Measurements from ENCODE around the gene RFT1. TPM values are rescaled to one million over a fixed set of nuclear protein-coding genes. Genes with fewer than 3 reads are reported as not detected.

Gene RFT1
- total RNA-seq, 1 experiment from 2014 or later = 33.6 TPM

- no peaks in the 10 kb centered on the region for H3K36me3 ChIP-seq (ENCODE audit: control insufficient read depth in 1 of 2, insufficient read depth in 2 of 2, low read length in 2 of 2)
- H3K9ac ChIP-seq (ENCODE audit: low read length) = no peak overlapping the region
- no peak overlapping the region for H3K27ac ChIP-seq (ENCODE audit: low read depth, low read length)
- H3K4me1 ChIP-seq (ENCODE audit: control insufficient read depth in 1 of 2, insufficient read depth in 2 of 2, low read length in 2 of 2) = peaks cover 27 to 42% of the 10 kb centered on the region in 2 experiments
- intact Hi-C loops (cut with micrococcal nuclease) = no loop called here
- ChIA-PET CTCF (no interaction called here), RAD21 (ENCODE audit: low non-redundant PET in 1 of 2, low total read pairs in 2 of 2, uncharacterized antibody in 2 of 2, unreplicated experiment in 2 of 2) (no interaction called here), POLR2A (no interaction called here)
- H3K79me2 ChIP-seq (ENCODE audit: insufficient read depth, low read length) = no peaks in the 10 kb centered on the region
- H3K4me2 ChIP-seq (ENCODE audit: low read length) = no peak overlapping the region
- DNase-seq (ENCODE audit: low read depth, low spot score) (no peak), ATAC-seq (no peak)
- H3K4me3 ChIP-seq (replicated peaks in 1 of 2; ENCODE audit: low read depth in 1 of 2, low read length in 2 of 2) = no peak overlapping the region
- no peaks in the 10 kb centered on the region for H4K20me1 ChIP-seq (ENCODE audit: insufficient read depth)
- no peak overlapping the region for H2AFZ ChIP-seq (ENCODE audit: low read depth, low read length, poor library complexity, severe bottlenecking)
- H3K9me2 ChIP-seq (ENCODE audit: insufficient read depth) = no peaks in the 10 kb centered on the region
- TF ChIP-seq CTCF (IDR thresholded peaks at IDR 0.05 in 2 of 3, conservative IDR thresholded peaks at IDR 0.05 in 1 of 3; ENCODE audit: borderline replicate concordance in 1 of 3, insufficient read depth in 1 of 3, low read depth in 2 of 3, low read length in 2 of 3) (no peak), SRF (IDR thresholded peaks at IDR 0.05; ENCODE audit: low read depth) (no peak), EZH2 (IDR thresholded peaks at IDR 0.05) (no peak), REST (IDR thresholded peaks at IDR 0.05; ENCODE audit: low read depth) (no peak), TCF7L2 (IDR thresholded peaks at IDR 0.05; ENCODE audit: borderline replicate concordance, extremely low read depth, insufficient read depth, insufficient read length) (no peak), ZFX (IDR thresholded peaks at IDR 0.05) (no peak), ELF1 (IDR thresholded peaks at IDR 0.05; ENCODE audit: borderline replicate concordance, low read depth) (no peak), FOSL1 (IDR thresholded peaks at IDR 0.05; ENCODE audit: low read depth) (no peak), MAX (IDR thresholded peaks at IDR 0.05) (no peak), YY1 (IDR thresholded peaks at IDR 0.05; ENCODE audit: extremely low read depth, insufficient replicate concordance, low read depth, low read length) (no peak), ATF3 (IDR thresholded peaks at IDR 0.05) (no peak), SIN3A (IDR thresholded peaks at IDR 0.05; ENCODE audit: low read depth) (no peak), CBX3 (IDR thresholded peaks at IDR 0.05; ENCODE audit: low read depth) (no peak), POLR2A (IDR thresholded peaks at IDR 0.05; ENCODE audit: borderline replicate concordance, extremely low read depth, insufficient read depth, insufficient read length) (no peak), POLR2AphosphoS5 (IDR thresholded peaks at IDR 0.05; ENCODE audit: low read depth, low read length) (no peak), EGR1 (IDR thresholded peaks at IDR 0.05; ENCODE audit: low read depth) (no peak), RAD21 (IDR thresholded peaks at IDR 0.05; ENCODE audit: low read depth) (no peak), EZH2phosphoT487 (IDR thresholded peaks at IDR 0.05; ENCODE audit: borderline replicate concordance) (no peak), ZBTB33 (IDR thresholded peaks at IDR 0.05; ENCODE audit: extremely low read depth, insufficient replicate concordance, low read length) (no peak)
- BruUV-seq (replicated peaks) = no TSS peak
- no peaks in the 10 kb centered on the region for H3K9me3 ChIP-seq (ENCODE audit: control insufficient read depth in 1 of 2, insufficient read depth in 1 of 2, low read depth in 1 of 2, low read length in 2 of 2)
- H3K27me3 ChIP-seq (ENCODE audit: insufficient read depth, low read length) = no peaks in the 10 kb centered on the region
Observed at GRCh38 chr3:53151870-53152660, 21.8 kb upstream of the RFT1 start.
